ENCODE data around the gene DLST. TPM values are rescaled to one million over a fixed set of nuclear protein-coding genes. Genes with fewer than 3 reads are reported as not detected.

Gene DLST
- total RNA-seq, 2 experiments from 2014 or later: 106 to 119 TPM

- H3K4me3 Mint-ChIP-seq: no peak overlapping the region
- H3K36me3 Mint-ChIP-seq: no peaks in the 10 kb centered on the region
- peaks cover 9% of the 10 kb centered on the region for H3K27me3 Mint-ChIP-seq
- H3K27ac Mint-ChIP-seq: no peak overlapping the region
- ATAC-seq (no peak), DNase-seq (no peak)
- H3K9me3 Mint-ChIP-seq (ENCODE audit: low read depth): no peaks in the 10 kb centered on the region
- CTCF ChIA-PET: interaction anchor here (1.1 to 1.6 kb wide), 2 partner anchors 10 to 136 kb away, joined by 3 to 5 read pairs; no protein-coding TSS in a partner anchor
- H3K4me1 Mint-ChIP-seq: no peaks in the 10 kb centered on the region
Observed at GRCh38 chr14:74952180-74952665, 70.5 kb downstream of the DLST start.

GRCh38 chr14:74952697-74953484 is 71.2 kb downstream of the DLST start:
- CTCF ChIA-PET: interaction anchor here (1.1 to 2.7 kb wide), 4 partner anchors 8 to 136 kb away, joined by 3 to 7 read pairs (median 6); no protein-coding TSS in a partner anchor
- H3K4me3 Mint-ChIP-seq: no peak overlapping the region
- H3K27me3 Mint-ChIP-seq: peaks cover 9% of the 10 kb centered on the region
- no peak overlapping the region for H3K27ac Mint-ChIP-seq
- H3K4me1 Mint-ChIP-seq: no peaks in the 10 kb centered on the region
- ATAC-seq (no peak), DNase-seq (no peak)
- no peaks in the 10 kb centered on the region for H3K36me3 Mint-ChIP-seq
- no peaks in the 10 kb centered on the region for H3K9me3 Mint-ChIP-seq (ENCODE audit: low read depth)

Other genes with a start within 250 kb of the DLST start
- gene AREL1, start 168.8 kb upstream of the DLST start, total RNA-seq: 10 to 100 TPM; 43.6 to 44.2 TPM
- 10 to 100 TPM; 53.7 to 60.5 TPM for gene FCF1, start 168.8 kb upstream of the DLST start, total RNA-seq
- 10 to 100 TPM; 57.9 to 64.1 TPM for gene YLPM1, start 118.6 kb upstream of the DLST start, total RNA-seq
- gene PROX2, start 5.8 kb upstream of the DLST start, total RNA-seq: under 1 TPM; 0.21 to 0.44 TPM
- gene RPS6KL1, start 41.3 kb downstream of the DLST start, total RNA-seq: 1 to 10 TPM; 2.5 to 3.6 TPM
- under 1 TPM; 0.29 to 0.56 TPM for gene PGF, start 73.7 kb downstream of the DLST start, total RNA-seq
- 10 to 100 TPM; 47.9 to 54.0 TPM for gene EIF2B2, start 121.0 kb downstream of the DLST start, total RNA-seq
- 10 to 100 TPM; 15.1 to 16.2 TPM for gene MLH3, start 169.6 kb downstream of the DLST start, total RNA-seq
- gene ACYP1, start 182.1 kb downstream of the DLST start, total RNA-seq: 10 to 100 TPM; 45.2 to 59.5 TPM
- gene ZC2HC1C, start 187.7 kb downstream of the DLST start, total RNA-seq: 1 to 10 TPM; 2.8 to 2.9 TPM
- gene NEK9, start 245.1 kb downstream of the DLST start, total RNA-seq: 10 to 100 TPM; 83.0 to 86.4 TPM